OCI-LY7 (cell line): ENCODE measurements around the gene IFIT1B.

Experiments
- CTCF ChIP-seq: fragments of 200-600 bp; sonication (generic); conservative IDR thresholded peaks from 2 replicates; pipeline ENCODE4 v1.5.1; 2014; ENCODE audit warnings: mild to moderate bottlenecking, antibody characterized with exemption, low read length, moderate library complexity, mixed read lengths
- EZH2phosphoT487 ChIP-seq: fragments of 200-600 bp; sonication (generic); IDR thresholded peaks from 2 replicates; pipeline ENCODE4 v1.6.1; 2018; ENCODE audit warnings: low read depth, borderline replicate concordance, mild to moderate bottlenecking, mixed run types, antibody characterized with exemption, low read length, moderate library complexity, mixed read lengths

DNA sequence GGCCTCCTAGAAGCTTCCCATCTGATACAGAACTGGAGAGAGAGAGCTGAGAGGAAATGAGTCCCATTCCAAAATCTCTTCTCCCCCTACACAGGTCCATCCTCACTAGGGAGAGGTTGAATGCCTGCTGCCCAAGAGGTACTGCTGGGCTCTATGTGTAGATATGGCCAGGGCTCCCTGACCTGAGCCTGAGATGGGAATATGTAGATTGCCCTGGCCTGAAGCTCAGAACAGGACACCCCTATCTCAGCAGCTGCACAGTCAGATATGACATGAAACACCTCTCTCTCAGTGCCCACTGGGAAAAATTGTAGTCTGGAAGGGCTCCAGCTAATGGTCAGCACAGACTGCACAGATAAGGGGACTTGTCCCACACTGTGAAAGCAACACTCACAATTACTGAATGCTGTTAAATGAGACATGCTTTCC, 3.1 kb upstream of the IFIT1B start:
- no peak for TF ChIP-seq CTCF
- TF ChIP-seq EZH2phosphoT487 = no peak
